Measurements from ENCODE around the gene PTPRG. TPM values are rescaled to one million over a fixed set of nuclear protein-coding genes. Genes with fewer than 3 reads are reported as not detected.

Gene PTPRG
- total RNA-seq, 2 experiments from 2014 or later: 0.13 to 0.70 TPM

- CTCF ChIA-PET (ENCODE audit: unreplicated experiment): no interaction called here
- BruUV-seq (replicated peaks): no TSS peak
- no peak for DNase-seq (ENCODE audit: low spot score)
- Histone ChIP-seq H3K4me2 (ENCODE audit: low read length) (no peak overlapping the region), H4K20me1 (ENCODE audit: insufficient read depth, low read length) (no peaks in the 10 kb centered on the region), H2AFZ (ENCODE audit: low read length) (no peak overlapping the region), H3K36me3 (ENCODE audit: insufficient read depth, low read length) (no peaks in the 10 kb centered on the region), H3K79me2 (ENCODE audit: insufficient read depth, low read depth, low read length) (no peaks in the 10 kb centered on the region), H3K4me1 (ENCODE audit: insufficient read depth, low read length, poor library complexity, severe bottlenecking) (no peaks in the 10 kb centered on the region), H3K9me2 (ENCODE audit: insufficient read depth, low read length) (no peaks in the 10 kb centered on the region), H3K4me3 (ENCODE audit: low read depth, low read length, poor library complexity, severe bottlenecking) (no peak overlapping the region), H3K9me3 (ENCODE audit: low read length) (no peaks in the 10 kb centered on the region), H3K27ac (ENCODE audit: low read depth, low read length, poor library complexity, severe bottlenecking) (no peak overlapping the region)
- intact Hi-C loops (cut with micrococcal nuclease; ENCODE audit: unreplicated experiment): no loop called here
- POLR2A ChIA-PET: interaction anchor here (1.5 kb wide), 1 partner anchor 23 kb away, joined by 3 read pairs; no protein-coding TSS in a partner anchor
- TF ChIP-seq EZH2phosphoT487 (IDR thresholded peaks at IDR 0.05; ENCODE audit: borderline replicate concordance, low read depth, low read length) (no peak), CTCF (conservative IDR thresholded peaks at IDR 0.05; ENCODE audit: low read length) (no peak)
Measured at GRCh38 chr3:61570813-61571212, 9.4 kb downstream of the PTPRG start.

- Histone ChIP-seq H3K9me3 (ENCODE audit: low read length) (no peaks in the 10 kb centered on the region), H3K4me2 (ENCODE audit: low read length) (no peak overlapping the region), H3K4me1 (ENCODE audit: insufficient read depth, low read length, poor library complexity, severe bottlenecking) (no peaks in the 10 kb centered on the region), H3K4me3 (ENCODE audit: low read depth, low read length, poor library complexity, severe bottlenecking) (no peak overlapping the region), H3K79me2 (ENCODE audit: insufficient read depth, low read depth, low read length) (no peaks in the 10 kb centered on the region), H3K27ac (ENCODE audit: low read depth, low read length, poor library complexity, severe bottlenecking) (no peak overlapping the region), H3K9me2 (ENCODE audit: insufficient read depth, low read length) (no peaks in the 10 kb centered on the region), H2AFZ (ENCODE audit: low read length) (no peak overlapping the region), H3K36me3 (ENCODE audit: insufficient read depth, low read length) (no peaks in the 10 kb centered on the region), H4K20me1 (ENCODE audit: insufficient read depth, low read length) (no peaks in the 10 kb centered on the region)
- ChIA-PET POLR2A (interaction anchor here (0.6 to 1.5 kb wide), 2 partner anchors 18 to 22 kb away, joined by 3 read pairs; no protein-coding TSS in a partner anchor), CTCF (ENCODE audit: unreplicated experiment) (no interaction called here)
- intact Hi-C loops (cut with micrococcal nuclease; ENCODE audit: unreplicated experiment): no loop called here
- DNase-seq (ENCODE audit: low spot score): no peak
- TF ChIP-seq EZH2phosphoT487 (IDR thresholded peaks at IDR 0.05; ENCODE audit: borderline replicate concordance, low read depth, low read length) (no peak), CTCF (conservative IDR thresholded peaks at IDR 0.05; ENCODE audit: low read length) (no peak)
- BruUV-seq (replicated peaks): no TSS peak
Measured at GRCh38 chr3:61571516-61572336, 10.4 kb downstream of the PTPRG start.

- intact Hi-C loops (cut with micrococcal nuclease; ENCODE audit: unreplicated experiment): no loop called here
- Histone ChIP-seq H3K9me3 (ENCODE audit: low read length) (no peaks in the 10 kb centered on the region), H4K20me1 (ENCODE audit: insufficient read depth, low read length) (no peaks in the 10 kb centered on the region), H3K9me2 (ENCODE audit: insufficient read depth, low read length) (no peaks in the 10 kb centered on the region), H3K27ac (ENCODE audit: low read depth, low read length, poor library complexity, severe bottlenecking) (no peak overlapping the region), H3K36me3 (ENCODE audit: insufficient read depth, low read length) (no peaks in the 10 kb centered on the region), H2AFZ (ENCODE audit: low read length) (no peak overlapping the region), H3K4me2 (ENCODE audit: low read length) (no peak overlapping the region), H3K4me1 (ENCODE audit: insufficient read depth, low read length, poor library complexity, severe bottlenecking) (no peaks in the 10 kb centered on the region), H3K79me2 (ENCODE audit: insufficient read depth, low read depth, low read length) (no peaks in the 10 kb centered on the region), H3K4me3 (ENCODE audit: low read depth, low read length, poor library complexity, severe bottlenecking) (no peak overlapping the region)
- POLR2A ChIA-PET: interaction anchor here (0.6 to 0.7 kb wide), 2 partner anchors 543 to 1507 kb away, joined by 3 to 5 read pairs; no protein-coding TSS in a partner anchor
- no TSS peak for BruUV-seq (replicated peaks)
- TF ChIP-seq CTCF (conservative IDR thresholded peaks at IDR 0.05; ENCODE audit: low read length) (no peak), EZH2phosphoT487 (IDR thresholded peaks at IDR 0.05; ENCODE audit: borderline replicate concordance, low read depth, low read length) (no peak)
- no peak for DNase-seq (ENCODE audit: low spot score)
- CTCF ChIA-PET (ENCODE audit: unreplicated experiment): no interaction called here
Measured at GRCh38 chr3:61572879-61573278, 11.5 kb downstream of the PTPRG start.
